NOMO-1 treated with DMSO at 0.1 percent for 48 hours (cell line): ENCODE data around the gene STAT5A.
"Not testable (repeated sequence)": the region's sequence is repeated elsewhere in the genome, so short reads cannot be mapped to it uniquely, and the experiment has no call there.

ENCODE experiments used
- DNase-seq: peaks from one replicate; lab custom pipeline; 2025; ENCODE audit not compliant: unreplicated experiment; lab: John Stamatoyannopoulos, UW

The STAT5A gene

DNA sequence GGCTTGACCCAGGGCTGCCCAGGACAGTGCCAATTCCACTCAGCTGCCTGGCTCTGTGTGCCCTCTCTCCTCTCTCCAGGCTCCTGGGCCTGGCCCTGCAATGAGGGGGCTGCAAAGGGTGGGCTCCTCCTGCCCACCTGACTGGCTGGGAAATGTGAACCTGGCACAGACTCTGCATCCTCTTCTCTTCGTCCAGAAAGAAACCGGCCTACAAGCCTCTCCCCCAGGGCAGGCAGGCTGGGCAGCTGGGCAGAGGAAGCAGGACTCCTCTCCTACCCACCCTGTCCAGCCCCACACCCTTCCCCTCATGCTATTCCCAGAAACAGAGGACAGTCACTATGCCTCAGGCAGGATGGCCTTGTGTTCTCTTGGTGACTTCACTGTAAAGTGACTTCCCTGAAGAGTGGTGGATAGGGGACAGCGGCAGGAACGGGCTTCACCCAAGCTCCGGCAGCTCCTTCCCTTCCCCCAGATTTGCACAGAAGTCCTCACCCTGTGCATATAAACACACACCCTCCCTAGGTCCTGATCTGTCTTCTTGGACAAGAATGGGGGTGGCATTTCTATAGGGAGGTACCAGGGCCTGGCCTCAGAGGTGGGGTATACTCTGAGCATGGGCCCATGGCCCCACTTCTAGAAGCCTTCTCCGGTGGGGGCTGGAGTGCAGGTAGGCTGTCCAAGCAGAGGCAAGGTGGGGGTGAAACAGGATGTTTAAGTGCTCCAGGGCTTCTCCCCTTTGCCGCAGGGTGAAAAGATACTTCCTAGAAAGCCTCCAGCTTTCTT is 4.9 kb upstream of the STAT5A start:
- DNase-seq = no peak

- DNase-seq = no peak
Measured at GRCh38 chr17:42284024-42284369, 4.3 kb upstream of the STAT5A start.

DNA sequence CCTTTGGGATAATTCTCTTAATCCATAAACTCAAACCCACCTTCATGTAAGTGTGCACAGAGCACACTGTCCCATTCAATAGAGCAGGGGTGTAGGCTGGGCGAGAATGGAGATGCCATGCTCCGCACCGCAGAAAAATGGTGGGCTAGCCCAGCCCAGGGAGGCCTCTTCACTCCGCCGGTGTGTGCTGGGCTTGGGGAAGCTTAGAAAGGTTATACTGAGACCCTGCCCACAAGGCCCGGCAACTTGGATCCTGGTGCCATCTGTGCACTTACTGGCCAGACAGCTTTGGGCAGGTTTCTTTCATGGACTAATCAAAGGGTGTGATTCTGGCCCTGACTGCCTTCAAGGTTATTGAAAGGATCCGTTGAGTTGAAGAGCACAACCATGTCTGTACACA is 3.7 kb upstream of the STAT5A start:
- DNase-seq = no peak

DNA sequence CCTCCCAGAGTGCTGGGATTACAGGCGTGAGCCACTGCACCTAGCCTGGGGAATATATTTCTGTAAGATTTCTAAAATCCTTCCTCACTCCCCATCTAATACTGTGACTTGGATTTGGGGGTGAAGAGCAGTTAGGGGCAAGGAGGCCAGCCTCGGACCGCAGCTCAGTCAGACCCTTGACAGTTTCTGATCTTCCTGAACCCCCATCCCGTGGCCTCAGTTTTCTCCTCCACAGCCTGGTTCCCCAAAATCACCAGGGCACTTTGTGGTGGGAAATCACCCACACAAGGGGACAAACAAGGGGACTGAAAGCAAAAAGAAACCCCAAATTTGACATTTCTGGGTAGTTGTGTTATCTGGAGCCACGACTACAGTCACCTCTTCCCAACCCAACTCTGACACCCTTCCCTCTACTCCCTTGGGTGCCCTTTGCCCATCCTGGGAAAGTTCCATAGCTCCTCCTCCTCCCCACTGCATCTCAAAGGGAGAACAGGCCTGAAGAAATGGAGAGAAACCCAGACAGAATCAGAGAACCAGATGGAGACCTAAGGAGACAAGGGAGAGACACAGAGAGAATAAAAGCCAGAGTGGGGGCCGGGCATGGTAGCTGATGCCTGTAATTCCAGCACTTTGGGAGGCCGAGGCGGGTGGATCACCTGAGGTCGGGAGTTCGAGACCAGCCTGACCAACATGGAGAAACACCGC is 2.8 kb upstream of the STAT5A start:
- no peak for DNase-seq

- DNase-seq = peak; percentile 11
Measured at GRCh38 chr17:42286411-42287221, 1.7 kb upstream of the STAT5A start.

- DNase-seq = peak; percentile 16
Measured at GRCh38 chr17:42287305-42287976, 857 bp upstream of the STAT5A start.

DNA sequence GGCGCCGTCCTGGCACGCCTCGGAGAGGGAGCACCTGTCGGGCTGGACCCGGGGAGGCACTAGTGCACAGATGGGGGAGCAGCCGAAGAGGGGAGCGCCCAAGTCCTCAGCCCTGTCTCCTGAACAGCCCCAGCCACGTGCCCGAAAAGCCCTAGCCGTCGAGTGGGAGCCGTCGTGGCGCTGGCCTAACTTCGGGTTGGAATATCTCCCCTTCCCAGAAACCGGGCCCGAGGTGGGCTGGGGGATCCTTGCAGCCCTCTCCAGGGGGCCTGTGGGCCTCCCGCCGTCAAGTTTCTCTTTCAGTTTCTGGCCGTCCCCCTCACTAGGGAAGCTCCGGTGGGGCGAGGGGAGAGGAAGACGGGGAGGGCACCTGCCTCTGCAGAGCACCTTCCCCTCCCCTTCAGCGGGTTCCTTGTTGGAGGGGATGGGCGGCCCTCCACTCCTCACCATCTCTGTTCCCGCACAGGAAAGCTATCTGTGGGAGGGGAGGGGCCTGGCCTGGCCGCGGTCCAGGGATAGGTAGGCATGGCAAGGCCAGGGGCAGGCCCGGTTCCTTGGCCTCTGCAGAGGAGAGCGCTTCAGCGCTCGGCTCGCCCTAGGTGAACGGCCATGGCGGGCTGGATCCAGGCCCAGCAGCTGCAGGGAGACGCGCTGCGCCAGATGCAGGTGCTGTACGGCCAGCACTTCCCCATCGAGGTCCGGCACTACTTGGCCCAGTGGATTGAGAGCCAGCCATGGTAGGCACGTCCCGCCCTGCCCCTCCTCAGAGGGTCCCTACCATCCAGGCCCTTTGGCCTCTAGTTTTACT is 709 bp downstream of the STAT5A start:
- peak; percentile 14 for DNase-seq

- no peak for DNase-seq
Measured at GRCh38 chr17:42289611-42290181, 1.4 kb downstream of the STAT5A start.

DNA sequence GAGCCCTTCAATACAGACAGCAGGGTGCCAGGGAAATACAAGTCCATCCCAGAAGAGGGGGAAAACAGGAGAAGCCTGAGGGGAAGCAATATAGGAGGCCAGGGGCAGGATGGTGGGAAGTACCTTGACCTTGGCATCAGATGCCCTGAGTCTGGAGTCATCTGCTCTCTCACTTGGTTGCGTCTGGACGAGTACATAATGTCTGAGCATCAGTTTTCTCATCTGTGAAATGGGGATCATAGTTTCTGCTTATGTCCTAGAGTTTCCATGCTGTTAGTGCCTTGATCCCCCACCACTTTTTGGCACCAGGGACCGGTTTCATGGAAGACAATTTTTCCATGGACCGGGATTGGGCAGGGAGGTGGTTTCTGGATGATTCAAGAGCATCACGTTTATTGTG is 2.3 kb downstream of the STAT5A start:
- DNase-seq = no peak

- DNase-seq = no peak
Measured at GRCh38 chr17:42291129-42291528, 2.8 kb downstream of the STAT5A start.

DNA sequence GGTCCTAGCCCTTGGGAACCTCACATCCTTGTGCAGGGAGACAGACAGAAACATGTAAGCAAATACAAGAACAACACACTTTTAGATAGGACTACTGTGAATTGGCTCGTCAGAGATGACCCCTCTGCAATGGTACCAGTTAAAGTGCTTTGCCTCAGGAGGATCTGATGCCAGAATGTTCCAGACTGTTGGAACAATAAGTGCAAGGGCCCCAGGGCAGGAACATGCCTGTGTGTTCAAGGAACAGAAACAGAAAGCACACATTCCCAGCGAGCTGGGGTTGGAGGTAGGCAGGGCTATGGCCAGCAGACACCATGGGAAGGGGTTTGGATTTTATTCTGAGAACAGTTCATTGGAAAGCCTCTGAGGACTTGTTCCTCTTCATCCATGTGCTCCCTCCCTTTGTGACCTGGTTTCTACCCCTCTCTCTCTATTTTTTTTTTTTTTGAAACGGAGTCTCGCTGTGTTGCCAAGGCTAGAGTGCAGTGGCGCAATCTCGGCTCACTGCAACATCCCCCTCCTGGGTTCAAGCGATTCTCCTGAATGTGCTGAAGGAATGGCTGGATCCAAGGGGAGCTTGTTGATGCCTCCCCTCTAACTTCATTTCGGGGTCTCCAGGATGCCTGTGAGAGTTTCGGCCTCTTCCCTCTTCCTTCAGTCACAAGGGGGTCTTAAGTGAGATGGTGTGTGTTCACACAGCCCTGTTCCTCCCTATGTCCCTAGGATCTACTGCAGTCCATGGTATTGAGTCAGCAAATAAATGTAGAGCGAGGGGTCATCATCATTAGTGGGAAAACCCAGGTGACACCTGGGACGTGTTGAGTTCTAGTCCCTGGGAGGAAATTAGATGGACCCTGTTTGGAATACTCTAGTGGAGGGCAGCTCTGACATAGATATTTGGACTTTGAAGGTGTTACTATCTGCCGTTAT is 6.4 kb downstream of the STAT5A start:
- no peak for DNase-seq

DNA sequence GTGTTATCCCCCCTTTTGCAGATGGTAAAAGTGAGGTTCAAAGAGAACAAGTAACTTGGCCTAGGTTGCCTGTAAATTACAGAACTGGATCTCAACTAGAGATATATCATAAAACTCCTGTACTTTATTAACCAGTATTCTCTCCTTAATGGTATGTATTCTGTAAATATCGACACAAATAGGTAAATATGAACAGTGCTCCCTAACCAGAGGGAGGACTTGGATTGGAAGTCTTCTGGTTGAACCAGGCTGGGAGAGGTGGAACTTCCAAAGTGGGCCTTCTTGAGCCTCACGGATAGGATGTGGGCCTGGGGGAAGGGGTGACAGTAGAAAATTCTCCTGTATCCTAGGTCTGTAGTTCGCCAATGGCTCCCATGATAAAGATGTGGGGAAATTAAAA is 7.7 kb downstream of the STAT5A start:
- no peak for DNase-seq

DNA sequence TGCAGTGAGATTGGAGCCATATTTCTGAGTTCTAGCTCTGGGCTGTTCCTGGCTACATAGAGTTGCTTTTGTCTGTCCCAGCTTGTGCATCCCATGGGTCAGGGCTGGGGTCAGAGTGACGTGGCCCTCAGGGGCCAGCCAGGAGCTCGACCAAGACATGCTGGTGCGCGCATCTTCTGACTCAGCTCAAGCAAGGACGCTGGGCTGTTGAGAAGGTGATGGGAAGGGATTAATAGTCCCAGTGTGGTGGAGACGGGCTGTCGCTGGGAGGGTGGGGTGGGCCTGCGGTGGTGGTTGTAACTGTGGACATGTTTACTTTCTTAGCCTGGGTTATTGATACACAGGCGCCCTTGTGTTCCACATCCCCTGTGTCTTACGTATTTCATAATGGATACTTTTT is 9.5 kb downstream of the STAT5A start:
- not testable (repeated sequence) for DNase-seq

DNA sequence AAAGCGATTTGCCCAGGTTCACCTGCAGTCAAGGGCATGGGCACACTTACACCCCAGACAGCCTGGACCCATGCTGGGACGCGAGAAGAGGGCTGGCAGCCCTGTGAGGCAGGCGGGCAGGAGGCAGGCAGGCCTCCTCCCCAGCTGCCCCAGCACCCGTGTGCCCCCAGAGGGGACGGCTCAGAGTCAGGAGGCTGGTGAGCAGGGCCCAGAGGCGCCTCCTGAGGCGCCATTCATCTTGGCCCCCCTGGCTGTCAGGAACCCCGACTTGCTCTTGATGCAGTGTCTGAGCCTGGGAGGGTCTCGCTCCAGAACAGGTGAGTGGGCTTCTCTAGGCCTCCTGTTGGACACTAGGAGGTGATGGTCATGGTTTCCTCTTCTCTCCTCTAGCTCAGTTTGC is 11.1 kb downstream of the STAT5A start:
- DNase-seq = not testable (repeated sequence)

- DNase-seq = not testable (repeated sequence)
Measured at GRCh38 chr17:42299913-42300312, 11.6 kb downstream of the STAT5A start.

DNA sequence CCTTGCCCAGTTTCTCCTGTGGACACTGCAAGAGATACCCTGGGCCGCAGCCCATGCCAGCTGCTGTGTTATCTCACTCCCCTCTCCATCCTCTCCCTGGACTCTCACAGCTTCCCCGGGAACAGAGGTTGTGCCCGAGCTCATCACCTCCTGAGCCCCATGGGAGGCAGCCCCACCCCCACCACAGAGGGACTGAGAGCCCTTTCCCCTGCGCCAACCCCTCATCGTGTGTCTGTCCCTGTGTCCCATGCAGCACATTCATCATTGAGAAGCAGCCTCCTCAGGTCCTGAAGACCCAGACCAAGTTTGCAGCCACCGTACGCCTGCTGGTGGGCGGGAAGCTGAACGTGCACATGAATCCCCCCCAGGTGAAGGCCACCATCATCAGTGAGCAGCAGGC is 12.7 kb downstream of the STAT5A start:
- no peak for DNase-seq

DNA sequence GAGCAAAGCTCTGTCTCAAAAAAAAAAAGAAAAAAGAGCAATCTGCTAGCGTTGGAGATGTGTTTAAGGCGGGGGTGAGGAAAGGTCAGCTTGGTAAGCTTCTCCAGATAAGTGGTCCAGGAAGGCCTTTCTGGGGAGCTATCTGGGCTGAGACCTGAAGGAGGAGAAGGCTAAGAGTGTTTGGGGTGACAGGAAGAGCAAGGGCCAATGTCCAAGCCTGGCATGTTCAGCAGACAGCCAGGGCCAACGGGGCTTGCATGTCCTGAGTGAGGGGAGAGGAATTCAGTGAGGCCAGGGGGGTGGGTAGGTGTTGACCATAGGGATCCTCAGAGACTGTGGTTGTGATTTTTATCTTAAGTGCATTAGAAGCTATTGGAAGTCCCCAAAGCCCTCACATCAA is 15.4 kb downstream of the STAT5A start:
- DNase-seq = no peak

DNA sequence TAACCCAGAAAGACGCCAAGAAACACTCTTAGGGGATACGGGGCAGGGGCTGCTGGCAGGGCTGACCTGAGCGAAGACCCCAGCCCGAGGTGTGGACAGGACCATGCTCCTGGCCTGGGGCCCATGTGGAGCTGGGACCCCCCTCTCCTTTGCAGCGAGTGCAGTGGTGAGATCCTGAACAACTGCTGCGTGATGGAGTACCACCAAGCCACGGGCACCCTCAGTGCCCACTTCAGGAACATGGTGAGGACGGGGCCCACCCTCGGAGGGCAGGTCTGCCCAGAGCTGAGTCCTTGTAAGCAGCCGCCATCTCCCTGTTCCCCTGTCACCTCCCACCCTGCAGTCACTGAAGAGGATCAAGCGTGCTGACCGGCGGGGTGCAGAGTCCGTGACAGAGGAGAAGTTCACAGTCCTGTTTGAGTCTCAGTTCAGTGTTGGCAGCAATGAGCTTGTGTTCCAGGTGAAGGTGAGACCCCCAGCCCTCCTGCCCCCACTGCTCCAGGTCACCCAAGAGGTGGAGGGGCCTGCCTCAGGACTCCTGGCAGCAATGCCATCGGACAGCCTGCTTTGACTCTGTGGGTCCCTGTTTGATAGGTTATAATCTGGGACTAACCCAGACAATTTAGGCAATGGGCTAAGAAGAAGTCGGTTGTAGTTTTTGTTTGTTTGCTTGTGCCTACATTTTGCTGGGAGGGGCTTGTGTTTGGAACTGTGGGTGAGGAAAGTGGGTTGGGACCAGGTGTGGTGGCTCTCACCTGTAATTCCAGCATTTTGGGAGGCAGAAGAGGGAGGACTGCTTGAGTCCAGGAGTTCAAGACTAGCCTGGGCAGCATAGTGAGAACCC is 16.1 kb downstream of the STAT5A start:
- DNase-seq = no peak
